Gastroesophageal sphincter (tissue), 3 donors: ENCODE results near the gene OR5AU1.

Experiments
- EP300 ChIP-seq: sonication (generic); formaldehyde crosslinking; IDR thresholded peaks from one replicate; pipeline ENCODE4 v1.6.1; 2017; ENCODE audit warnings: antibody characterized with exemption, mild to moderate bottlenecking
- POLR2A ChIP-seq, 2 donors: fragments of 450-650 bp; IDR thresholded peaks; one replicate each; pipeline ENCODE4 v1.6.1; 2017; ENCODE audit warnings: antibody characterized with exemption in 2 of 2, mild to moderate bottlenecking in 2 of 2, moderate library complexity in 1 of 2
- POLR2AphosphoS5 ChIP-seq: sonication (generic); formaldehyde crosslinking; IDR thresholded peaks from one replicate; pipeline ENCODE4 v1.6.1; 2017; ENCODE audit warnings: antibody characterized with exemption
- TF ChIP-seq, protein P1 (sequence below), 4 experiments: fragments of 200-600 bp in 2 of 4; fragments of 450-650 bp in 2 of 4; sonication (generic) in 1 of 4; IDR thresholded peaks; one replicate each; pipeline ENCODE4 v1.5.1; 2017 to 2019; ENCODE audit warnings: antibody characterized with exemption in 4 of 4, mild to moderate bottlenecking in 2 of 4, moderate library complexity in 2 of 4

DNA sequence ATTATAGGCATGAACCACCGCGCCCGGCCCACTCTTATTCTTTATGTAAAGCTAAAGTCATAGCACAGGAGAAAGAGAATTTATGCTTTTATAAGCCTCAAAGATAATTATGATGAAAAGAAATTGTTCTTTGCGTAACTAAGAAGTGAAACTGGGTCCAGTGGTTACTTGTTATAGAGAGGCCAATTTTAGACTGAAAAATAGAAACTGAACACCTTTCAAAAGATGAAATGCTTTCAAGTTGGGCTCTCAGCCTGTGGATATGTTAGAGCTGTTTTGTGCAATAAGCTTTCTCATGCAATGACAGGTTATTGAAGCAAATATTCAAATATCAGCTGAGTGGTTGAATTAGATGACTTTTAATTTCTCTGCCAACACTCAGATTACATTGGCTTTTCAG, 47.1 kb downstream of the OR5AU1 start:
- no peak for TF ChIP-seq POLR2A (IDR thresholded peaks at IDR 0.05)
- TF ChIP-seq, protein P1, sequence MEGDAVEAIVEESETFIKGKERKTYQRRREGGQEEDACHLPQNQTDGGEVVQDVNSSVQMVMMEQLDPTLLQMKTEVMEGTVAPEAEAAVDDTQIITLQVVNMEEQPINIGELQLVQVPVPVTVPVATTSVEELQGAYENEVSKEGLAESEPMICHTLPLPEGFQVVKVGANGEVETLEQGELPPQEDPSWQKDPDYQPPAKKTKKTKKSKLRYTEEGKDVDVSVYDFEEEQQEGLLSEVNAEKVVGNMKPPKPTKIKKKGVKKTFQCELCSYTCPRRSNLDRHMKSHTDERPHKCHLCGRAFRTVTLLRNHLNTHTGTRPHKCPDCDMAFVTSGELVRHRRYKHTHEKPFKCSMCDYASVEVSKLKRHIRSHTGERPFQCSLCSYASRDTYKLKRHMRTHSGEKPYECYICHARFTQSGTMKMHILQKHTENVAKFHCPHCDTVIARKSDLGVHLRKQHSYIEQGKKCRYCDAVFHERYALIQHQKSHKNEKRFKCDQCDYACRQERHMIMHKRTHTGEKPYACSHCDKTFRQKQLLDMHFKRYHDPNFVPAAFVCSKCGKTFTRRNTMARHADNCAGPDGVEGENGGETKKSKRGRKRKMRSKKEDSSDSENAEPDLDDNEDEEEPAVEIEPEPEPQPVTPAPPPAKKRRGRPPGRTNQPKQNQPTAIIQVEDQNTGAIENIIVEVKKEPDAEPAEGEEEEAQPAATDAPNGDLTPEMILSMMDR (IDR thresholded peaks at IDR 0.05): no peak
- TF ChIP-seq EP300: no peak
- TF ChIP-seq POLR2AphosphoS5: no peak
